Middle frontal gyrus (tissue), 1 donor: ENCODE data around the gene PTPRO.

Source experiments
- DNase-seq: peaks from one replicate; pipeline ENCODE4 v3.0.0-alpha.2; 2015; ENCODE audit warnings: low spot score; ENCODE audit errors: extremely low spot score

The PTPRO gene

DNA sequence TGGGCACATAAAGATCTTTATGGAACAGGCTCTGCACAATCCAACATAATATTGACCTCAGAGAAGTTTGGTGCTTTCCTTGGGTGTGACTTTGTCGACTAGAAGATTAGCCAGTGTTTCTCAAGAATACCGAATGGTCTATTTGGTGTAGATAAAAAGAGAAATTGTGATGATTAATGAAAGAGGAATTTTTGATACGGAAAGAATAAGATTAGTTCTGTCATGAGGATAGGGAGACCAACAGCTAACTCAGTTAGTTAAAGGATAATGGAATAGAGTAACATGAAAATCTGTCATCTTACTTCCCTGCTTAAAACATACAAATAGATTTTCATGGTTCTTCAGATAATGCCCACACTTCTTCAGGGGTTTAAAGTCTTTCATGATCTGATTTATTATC lies 24.2 kb downstream of the PTPRO start:
- no peak for DNase-seq

- no peak for DNase-seq
Observed at GRCh38 chr12:15350643-15351042, 28.3 kb downstream of the PTPRO start.

GRCh38 chr12:15355766-15356165 lies 33.5 kb downstream of the PTPRO start:
- no peak for DNase-seq

DNA sequence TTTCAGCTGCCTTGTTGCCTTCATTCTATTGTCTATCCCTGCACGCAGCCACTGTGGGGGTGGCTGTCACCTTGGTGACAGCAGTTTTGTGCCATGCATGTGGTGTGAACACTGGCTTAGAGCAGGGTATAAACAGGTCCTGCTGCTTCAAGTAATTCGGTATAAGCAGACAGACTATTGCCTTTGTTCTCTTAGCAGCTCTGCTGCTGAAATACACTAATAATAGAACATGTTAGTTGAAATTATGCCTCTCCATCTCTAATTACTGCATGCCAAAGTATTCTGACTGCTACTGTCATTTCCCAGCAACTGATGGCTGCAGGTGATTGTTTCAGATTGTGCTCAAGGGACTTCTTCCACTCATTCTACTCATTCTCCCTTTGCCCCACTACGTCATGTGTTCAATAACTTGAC lies 34.6 kb downstream of the PTPRO start:
- no peak for DNase-seq

DNA sequence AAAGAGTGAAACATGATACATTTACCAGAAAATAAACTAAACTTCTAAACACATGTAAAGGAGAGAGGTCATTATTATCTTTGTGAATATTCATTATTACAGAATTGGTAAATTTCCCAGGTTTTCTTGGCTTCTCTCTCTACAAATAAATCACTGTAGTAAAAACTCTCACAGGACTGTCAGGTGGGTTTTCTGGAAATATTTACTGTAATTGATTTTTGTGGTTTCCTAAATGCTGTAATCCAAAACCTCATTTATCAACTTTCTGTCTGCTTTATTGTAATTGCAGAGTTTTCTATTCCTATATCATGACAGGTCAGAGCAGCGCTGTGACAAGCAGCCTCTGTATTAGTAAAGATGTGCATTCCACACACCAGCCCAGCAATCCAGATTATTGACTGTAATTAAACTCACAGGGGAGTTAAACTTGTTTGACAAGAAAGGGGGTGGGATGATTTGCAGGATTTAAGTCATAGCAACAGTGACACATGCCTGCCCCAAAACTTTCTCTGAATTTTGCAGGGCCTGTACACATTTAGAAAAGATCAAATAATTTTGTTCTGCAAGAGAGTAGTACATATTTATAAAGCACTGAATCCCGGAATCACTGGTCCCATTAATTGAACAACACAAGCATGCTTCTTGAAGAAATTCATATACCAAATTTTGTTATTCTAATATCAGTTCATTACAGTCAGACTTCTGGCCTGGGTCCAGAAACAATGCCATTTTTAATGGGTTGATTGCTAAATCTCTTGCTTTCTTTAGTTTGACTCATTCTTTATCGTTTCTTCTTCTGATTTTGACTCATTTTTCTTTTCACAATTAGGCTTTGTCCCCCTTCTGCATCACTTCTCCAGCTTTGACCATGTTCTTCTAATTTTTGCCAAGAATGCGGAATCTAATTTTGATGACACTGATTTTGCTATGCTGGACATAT lies 42.2 kb downstream of the PTPRO start:
- no peak for DNase-seq

DNA sequence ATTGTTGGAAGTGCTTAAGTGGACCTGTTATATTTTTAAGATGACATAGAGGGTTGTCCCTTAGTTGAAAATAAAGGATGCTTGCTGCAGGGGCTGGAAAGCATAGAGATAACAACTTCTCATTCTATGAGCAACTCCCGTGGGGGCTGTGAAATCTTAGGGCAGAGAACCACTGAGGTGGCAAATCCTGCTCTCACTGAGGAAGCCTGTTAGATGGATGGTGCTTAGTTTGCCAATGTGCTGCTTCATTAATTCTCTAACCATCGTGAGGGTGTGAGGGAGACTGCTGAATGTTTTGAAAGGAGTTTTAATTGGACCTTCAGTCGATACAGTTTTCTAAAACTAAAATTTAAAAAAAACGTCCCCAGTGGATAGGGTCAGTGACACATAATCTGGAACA lies 46.5 kb downstream of the PTPRO start:
- no peak for DNase-seq

DNA sequence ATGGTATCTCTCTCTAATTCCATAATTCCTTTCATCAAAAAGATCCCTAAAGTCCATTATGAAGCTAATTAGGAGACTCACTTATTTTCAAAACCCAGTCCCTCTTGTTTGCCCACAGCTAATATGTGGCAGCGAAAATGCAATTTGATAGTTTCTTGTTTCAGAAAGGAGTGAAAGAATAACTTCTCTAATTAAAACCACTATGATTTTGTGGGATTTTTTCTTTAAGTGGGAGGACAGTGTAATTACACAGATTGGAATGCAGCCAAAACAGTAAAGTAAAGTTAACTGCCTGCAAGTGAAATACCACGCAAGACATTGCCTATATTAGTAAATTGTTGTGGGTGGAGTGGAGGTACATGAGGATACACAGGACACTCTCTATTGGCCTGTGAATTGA lies 50.0 kb downstream of the PTPRO start:
- no peak for DNase-seq

DNA sequence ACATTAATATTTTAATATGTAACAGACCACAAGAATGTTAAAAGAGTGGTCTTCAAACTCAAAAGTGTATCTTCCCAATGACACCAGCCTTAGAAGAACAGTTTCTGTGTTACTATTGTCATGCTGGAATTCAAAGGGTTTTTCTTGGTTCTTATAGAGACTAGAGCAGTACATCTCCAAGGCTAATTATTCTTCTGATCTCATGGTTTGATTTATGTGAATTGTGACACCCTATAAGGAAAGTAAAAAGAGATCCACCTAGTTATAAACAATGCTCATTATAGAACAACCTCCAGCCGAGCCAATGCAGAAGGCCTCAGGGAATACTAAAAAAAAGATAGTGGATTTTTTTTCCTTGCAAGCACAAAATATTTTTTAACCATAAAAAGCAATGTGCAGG lies 65.5 kb downstream of the PTPRO start:
- DNase-seq = no peak

- no peak for DNase-seq
Observed at GRCh38 chr12:15389561-15389960, 67.3 kb downstream of the PTPRO start.

DNA sequence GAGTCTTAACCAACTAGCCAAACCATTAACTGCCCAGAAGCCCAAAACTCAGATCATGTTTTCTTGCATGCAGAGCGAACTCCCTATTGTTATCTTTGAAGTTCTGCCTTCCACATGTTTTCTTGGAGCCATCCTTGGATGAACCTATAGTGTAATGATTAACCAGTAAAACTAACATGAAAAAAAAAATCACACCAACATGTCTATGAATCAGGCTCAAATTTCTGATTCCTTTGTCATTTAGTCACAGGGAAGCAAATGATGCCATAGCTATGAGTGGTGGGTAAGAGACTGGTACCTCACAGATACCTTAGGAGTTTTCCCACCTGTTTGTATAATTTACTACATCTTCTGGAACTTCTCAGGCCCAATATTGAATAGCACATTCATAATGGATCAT lies 70.7 kb downstream of the PTPRO start:
- no peak for DNase-seq

- DNase-seq = no peak
Observed at GRCh38 chr12:15393995-15394394, 71.7 kb downstream of the PTPRO start.

- no peak for DNase-seq
Observed at GRCh38 chr12:15404485-15404884, 82.2 kb downstream of the PTPRO start.

DNA sequence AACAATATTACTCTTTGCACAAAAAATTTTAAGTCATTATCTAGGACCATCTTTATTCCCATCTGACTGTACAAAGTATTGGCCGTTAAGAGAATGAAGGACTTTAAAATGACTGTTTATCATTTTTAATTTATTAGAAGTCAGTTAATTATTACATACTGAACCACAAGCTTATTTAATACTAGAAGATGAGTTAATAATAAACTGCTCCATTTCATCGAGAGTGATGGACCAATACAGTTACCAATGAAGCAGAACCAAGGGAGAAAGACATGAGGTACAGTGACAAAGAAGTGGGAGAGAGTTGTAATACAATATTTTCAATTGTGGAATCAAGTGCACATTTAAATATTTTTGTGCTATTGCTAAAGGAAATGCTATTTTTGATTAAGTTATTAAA lies 83.3 kb downstream of the PTPRO start:
- DNase-seq = no peak

- no peak for DNase-seq
Observed at GRCh38 chr12:15407025-15407424, 84.7 kb downstream of the PTPRO start.

DNA sequence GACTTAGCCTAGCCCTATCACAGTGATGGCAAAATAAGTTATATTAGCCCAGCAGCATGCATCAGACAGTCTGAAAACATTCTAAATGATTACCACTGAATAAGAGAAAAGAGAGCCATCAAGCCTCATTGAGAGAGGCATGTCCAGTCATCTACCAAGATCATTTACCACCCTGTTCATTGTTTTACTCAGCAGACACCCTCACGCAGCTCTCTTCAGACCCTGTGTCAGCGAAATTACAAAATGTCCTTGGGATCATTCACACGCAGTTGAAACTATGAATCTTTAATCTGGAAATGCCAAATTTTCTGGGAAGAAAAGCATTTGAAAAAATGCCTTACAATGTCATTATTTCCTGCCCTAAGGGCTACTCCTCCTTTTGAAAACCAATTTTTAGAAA lies 89.5 kb downstream of the PTPRO start:
- no peak for DNase-seq

GRCh38 chr12:15417691-15418090 lies 95.4 kb downstream of the PTPRO start:
- no peak for DNase-seq

- DNase-seq = no peak
Observed at GRCh38 chr12:15423629-15424028, 101.3 kb downstream of the PTPRO start.

DNA sequence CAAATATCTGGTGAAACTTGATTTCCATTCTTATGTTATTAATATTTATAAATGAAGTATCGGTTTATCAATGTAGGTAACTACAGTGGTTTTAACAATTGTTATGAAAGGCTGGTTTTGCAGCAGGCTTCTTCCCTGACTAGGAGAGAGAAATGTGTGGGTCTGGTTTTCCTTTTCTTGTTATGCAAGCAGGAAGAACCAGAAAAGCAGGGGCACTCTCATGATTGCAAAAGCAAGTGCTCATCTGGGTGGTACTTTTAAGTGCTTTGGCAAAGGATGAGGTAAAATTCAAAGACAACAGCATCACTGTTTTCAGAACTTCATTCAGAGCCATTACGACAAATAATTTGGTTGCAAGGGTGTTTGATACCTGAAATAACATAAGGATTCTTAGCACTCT lies 105.6 kb downstream of the PTPRO start:
- no peak for DNase-seq

- DNase-seq = no peak
Observed at GRCh38 chr12:15428632-15429031, 106.3 kb downstream of the PTPRO start.

DNA sequence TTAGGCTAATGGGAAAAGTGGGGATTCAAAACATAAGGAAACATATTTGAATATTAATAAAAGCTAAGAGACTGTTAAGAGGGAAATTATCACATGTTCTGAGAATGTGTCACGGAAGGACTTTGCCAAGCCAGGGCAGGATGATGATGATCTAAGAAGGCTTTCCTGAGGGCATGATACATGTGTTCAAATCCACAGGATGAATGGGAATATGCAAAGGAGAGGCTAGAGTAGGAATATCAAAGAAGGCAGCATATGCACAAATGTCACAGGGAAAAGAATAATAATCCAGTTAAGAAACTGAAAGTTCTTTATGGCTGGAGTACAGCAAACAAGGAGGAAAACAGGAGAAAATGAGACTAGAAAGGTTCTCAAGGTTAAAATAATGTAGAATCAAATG lies 107.0 kb downstream of the PTPRO start:
- DNase-seq = no peak

DNA sequence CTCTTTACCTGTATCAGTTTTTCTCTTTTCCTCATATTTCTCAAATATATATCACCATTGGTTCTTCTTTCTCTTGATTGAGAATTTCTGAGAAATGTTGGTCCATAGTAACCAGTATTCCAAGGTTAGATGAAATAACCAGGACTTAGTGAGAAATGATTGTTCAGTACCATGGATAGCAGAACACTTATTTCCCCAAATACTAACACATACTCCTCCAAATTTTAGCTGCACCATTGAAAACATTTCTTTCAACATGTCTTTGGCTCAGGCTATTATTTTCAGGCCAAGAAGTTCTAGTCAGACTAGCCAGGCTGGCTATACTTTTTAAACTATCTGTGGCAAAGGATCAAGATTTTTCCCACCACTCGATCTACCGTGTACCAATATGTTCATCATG lies 113.3 kb downstream of the PTPRO start:
- DNase-seq = no peak

DNA sequence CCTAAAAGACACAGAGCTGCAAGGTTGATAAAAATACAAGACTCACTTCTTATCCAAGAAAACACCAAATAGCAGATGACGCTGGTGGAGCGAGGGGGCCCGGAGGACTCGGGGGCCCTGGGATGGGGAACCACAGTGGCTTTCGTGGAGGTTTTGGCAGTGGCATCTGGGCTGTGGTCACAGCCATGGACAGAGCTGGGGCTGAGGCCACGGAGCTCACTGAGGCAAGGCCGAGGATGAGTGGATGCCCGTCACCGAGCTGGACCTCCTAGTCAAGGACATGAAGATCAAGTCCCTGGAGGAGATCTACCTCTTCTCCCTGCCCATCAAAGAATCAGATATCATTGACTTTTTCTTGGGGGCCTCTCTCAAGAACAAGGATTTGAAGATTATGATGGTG lies 117.2 kb downstream of the PTPRO start:
- DNase-seq = no peak

GRCh38 chr12:15443050-15443449 lies 120.7 kb downstream of the PTPRO start:
- no peak for DNase-seq
